PC-9 (cell line): ENCODE results near the gene NPTN. TPM values are rescaled to one million over a fixed set of nuclear protein-coding genes. Genes with fewer than 3 reads are reported as not detected.

Experiments used
- BruUV-seq: library from RNA; stranded (reverse); fragments of 400-500 nt; replicated peaks from 2 replicates; lab custom pipeline; 2021; lab: Mats Ljungman, UMichigan
- CTCF ChIA-PET: fragments of 300-600 bp; sonication (Branson Sonifier 250); formaldehyde crosslinking; loops from one replicate; lab custom pipeline; 2022; ENCODE audit warnings: antibody characterized with exemption; lab: Charles Lee
- POLR2A ChIA-PET: fragments of 300-600 bp; sonication (Branson Sonifier 250); formaldehyde crosslinking; loops from one replicate; lab custom pipeline; 2022; ENCODE audit warnings: antibody characterized with exemption; ENCODE audit not compliant: unreplicated experiment; lab: Charles Lee
- DNase-seq, 2 experiments: peaks; one replicate each; pipeline versions ENCODE4 v3.0.0 to v3.0.0-alpha.2; 2015 to 2022; ENCODE audit warnings: mixed read lengths in 1 of 2
- H2AFZ ChIP-seq: fragments of 200-600 bp; sonication (generic); 2 replicates; pipeline ENCODE4 v1.8.1; 2017; ENCODE audit warnings: antibody characterized with exemption
- H3F3A ChIP-seq: fragments of 200-600 bp; sonication (generic); 2 replicates; pipeline ENCODE4 v1.8.1; 2017; ENCODE audit warnings: antibody characterized with exemption, mild to moderate bottlenecking, low read depth; ENCODE audit not compliant: insufficient read depth
- H3K27ac ChIP-seq: fragments of 200-600 bp; sonication (generic); 2 replicates; pipeline ENCODE4 v1.6.1; 2016; ENCODE audit warnings: mixed run types
- H3K27me3 ChIP-seq: fragments of 200-600 bp; sonication (generic); 2 replicates; pipeline ENCODE4 v1.6.1; 2016; ENCODE audit warnings: low read depth, mixed run types; ENCODE audit not compliant: insufficient read depth
- H3K36me3 ChIP-seq: fragments of 200-600 bp; sonication (generic); 2 replicates; pipeline ENCODE4 v1.6.1; 2016; ENCODE audit warnings: low read depth, mixed run types
- H3K4me1 ChIP-seq: fragments of 200-600 bp; sonication (generic); replicated peaks from 2 replicates; pipeline ENCODE4 v1.6.1; 2016; ENCODE audit warnings: mixed run types; ENCODE audit not compliant: insufficient read depth
- H3K4me2 ChIP-seq: fragments of 200-600 bp; sonication (generic); 2 replicates; pipeline ENCODE4 v1.6.1; 2017; ENCODE audit warnings: mixed run types
- H3K4me3 ChIP-seq: fragments of 200-600 bp; sonication (generic); 2 replicates; pipeline ENCODE4 v1.6.1; 2016; ENCODE audit warnings: mixed run types
- H3K79me2 ChIP-seq: fragments of 200-600 bp; sonication (generic); 2 replicates; pipeline ENCODE4 v1.6.1; 2017; ENCODE audit warnings: low read depth, mixed run types
- H3K9me2 ChIP-seq: fragments of 200-600 bp; sonication (generic); 2 replicates; pipeline ENCODE4 v1.8.1; 2017; ENCODE audit warnings: mild to moderate bottlenecking; ENCODE audit not compliant: insufficient read depth
- H3K9me3 ChIP-seq: fragments of 200-600 bp; sonication (generic); 2 replicates; pipeline ENCODE4 v1.8.1; 2016; ENCODE audit warnings: low read depth; ENCODE audit not compliant: insufficient read depth
- H4K20me1 ChIP-seq: fragments of 200-600 bp; sonication (generic); 2 replicates; pipeline ENCODE4 v1.8.1; 2017; ENCODE audit not compliant: insufficient read depth
- EZH2 ChIP-seq: fragments of 200-600 bp; sonication (generic); IDR thresholded peaks from 2 replicates; pipeline ENCODE4 v1.8.0; 2017; ENCODE audit warnings: antibody characterized with exemption, low read depth
- intact Hi-C: fragments of 100-400 bp; cut with micrococcal nuclease; formaldehyde crosslinking; loops from one replicate; pipeline ENCODE4 v1.10.0; 2022; ENCODE audit not compliant: unreplicated experiment
- total RNA-seq: library from RNA; stranded (reverse); gene quantifications from 2 replicates; pipeline ENCODE4 v1.2.3, GENCODE V29; 2021
- TF ChIP-seq, protein P1 (sequence below): fragments of 200-600 bp; sonication (generic); conservative IDR thresholded peaks from 2 replicates; pipeline ENCODE4 v1.6.1; 2017; ENCODE audit warnings: mixed run types, antibody characterized with exemption, mild to moderate bottlenecking, moderate library complexity

The NPTN gene
- total RNA-seq, 1 experiment from 2014 or later = 101 TPM

DNA sequence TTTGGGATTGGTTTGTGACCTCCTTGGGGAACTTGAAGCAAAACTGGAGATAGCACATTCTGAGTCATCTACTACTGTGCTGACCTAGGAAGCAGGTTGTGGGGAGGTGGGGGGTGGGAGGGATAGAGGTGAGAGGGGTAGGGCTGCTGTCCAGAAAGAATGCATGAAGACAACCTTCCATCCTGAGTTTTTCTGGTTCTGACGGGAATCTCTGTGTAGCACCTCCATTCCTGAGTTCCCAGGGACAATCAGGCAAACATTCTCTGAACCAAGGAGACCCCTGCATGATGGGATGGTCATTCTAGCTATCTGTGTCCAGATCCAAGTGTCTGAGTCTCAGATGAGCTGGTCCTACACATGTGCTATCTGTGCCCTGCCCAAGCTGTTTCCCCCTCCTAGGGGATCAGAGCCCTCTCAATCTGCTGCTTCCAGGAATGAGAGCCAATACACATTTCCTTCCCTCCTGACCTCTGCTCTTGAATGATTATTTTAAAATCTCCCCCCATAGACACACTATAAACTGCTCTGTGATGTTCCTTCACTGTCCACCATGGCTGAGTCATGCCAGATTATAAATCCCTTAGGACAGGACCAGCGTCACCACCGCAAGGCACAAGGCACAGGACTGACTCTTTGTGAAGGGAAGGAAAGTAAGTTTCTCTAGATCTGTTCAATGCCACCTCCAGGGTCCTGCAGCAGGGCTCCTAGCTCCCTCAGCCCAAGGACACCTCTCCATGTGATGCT lies 48.8 kb upstream of the NPTN start:
- Histone ChIP-seq H3K9me3 (no peaks in the 10 kb centered on the region), H3K4me3 (no peak overlapping the region), H3K36me3 (no peaks in the 10 kb centered on the region), H3K9me2 (no peaks in the 10 kb centered on the region; the same call in 1 of the 2 replicates), H3F3A (peaks cover 16% of the 10 kb centered on the region; the same call in 1 of the 2 replicates), H3K4me1 (peaks cover 25% of the 10 kb centered on the region), H3K4me2 (no peak overlapping the region), H3K79me2 (peaks cover 23% of the 10 kb centered on the region), H3K27me3 (no peaks in the 10 kb centered on the region), H3K27ac (no peak overlapping the region), H2AFZ (no peak overlapping the region), H4K20me1 (peaks cover 1% of the 10 kb centered on the region; the same call in 1 of the 2 replicates)
- TF ChIP-seq EZH2 = no peak
- TF ChIP-seq, protein P1, sequence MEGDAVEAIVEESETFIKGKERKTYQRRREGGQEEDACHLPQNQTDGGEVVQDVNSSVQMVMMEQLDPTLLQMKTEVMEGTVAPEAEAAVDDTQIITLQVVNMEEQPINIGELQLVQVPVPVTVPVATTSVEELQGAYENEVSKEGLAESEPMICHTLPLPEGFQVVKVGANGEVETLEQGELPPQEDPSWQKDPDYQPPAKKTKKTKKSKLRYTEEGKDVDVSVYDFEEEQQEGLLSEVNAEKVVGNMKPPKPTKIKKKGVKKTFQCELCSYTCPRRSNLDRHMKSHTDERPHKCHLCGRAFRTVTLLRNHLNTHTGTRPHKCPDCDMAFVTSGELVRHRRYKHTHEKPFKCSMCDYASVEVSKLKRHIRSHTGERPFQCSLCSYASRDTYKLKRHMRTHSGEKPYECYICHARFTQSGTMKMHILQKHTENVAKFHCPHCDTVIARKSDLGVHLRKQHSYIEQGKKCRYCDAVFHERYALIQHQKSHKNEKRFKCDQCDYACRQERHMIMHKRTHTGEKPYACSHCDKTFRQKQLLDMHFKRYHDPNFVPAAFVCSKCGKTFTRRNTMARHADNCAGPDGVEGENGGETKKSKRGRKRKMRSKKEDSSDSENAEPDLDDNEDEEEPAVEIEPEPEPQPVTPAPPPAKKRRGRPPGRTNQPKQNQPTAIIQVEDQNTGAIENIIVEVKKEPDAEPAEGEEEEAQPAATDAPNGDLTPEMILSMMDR = no peak
- CTCF ChIA-PET = interaction anchor here (0.9 kb wide), 1 partner anchor 17 kb away, joined by 4 read pairs; no protein-coding TSS in a partner anchor
- intact Hi-C loops = loop anchor here (5.0 kb wide), 1 partner anchor 45 kb away; no protein-coding TSS in a partner anchor
- BruUV-seq = no TSS peak
- POLR2A ChIA-PET = no interaction called here
- no peak for DNase-seq

DNA sequence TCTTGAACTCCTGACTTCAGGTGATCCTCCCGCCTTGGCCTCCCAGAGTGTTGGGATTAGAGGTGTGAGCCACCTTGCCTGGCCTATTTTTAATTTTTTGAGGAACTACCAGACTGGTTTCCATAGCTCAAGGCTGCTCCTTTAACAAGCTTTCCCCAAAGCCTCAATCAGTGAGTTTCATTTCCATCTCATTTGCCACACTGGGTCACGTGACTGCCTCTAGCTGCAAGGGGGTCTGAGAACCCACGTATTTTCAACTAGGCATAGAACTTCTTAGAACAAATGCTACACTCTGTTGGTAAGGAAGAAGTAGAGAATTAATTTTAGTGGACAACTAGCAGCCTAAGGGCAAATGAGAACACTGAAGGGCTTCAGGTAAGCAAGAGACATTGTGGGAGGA lies 47.9 kb upstream of the NPTN start:
- H4K20me1 ChIP-seq = no peaks in the 10 kb centered on the region; the same call in 1 of the 2 replicates
- BruUV-seq = no TSS peak
- H3K79me2 ChIP-seq = peaks cover 14% of the 10 kb centered on the region
- no peaks in the 10 kb centered on the region for H3K27me3 ChIP-seq
- H3K36me3 ChIP-seq = no peaks in the 10 kb centered on the region
- POLR2A ChIA-PET = no interaction called here
- intact Hi-C loops = loop anchor here (5.0 kb wide), 1 partner anchor 44 kb away; no protein-coding TSS in a partner anchor
- CTCF ChIA-PET = no interaction called here
- no peaks in the 10 kb centered on the region for H3K9me3 ChIP-seq
- peaks cover 16% of the 10 kb centered on the region; the same call in 1 of the 2 replicates for H3F3A ChIP-seq
- no peak for DNase-seq
- no peak overlapping the region for H2AFZ ChIP-seq
- no peak overlapping the region for H3K27ac ChIP-seq
- H3K4me2 ChIP-seq = no peak overlapping the region
- no peak overlapping the region for H3K4me3 ChIP-seq
- H3K9me2 ChIP-seq = no peaks in the 10 kb centered on the region; the same call in 1 of the 2 replicates
- H3K4me1 ChIP-seq = peaks cover 16% of the 10 kb centered on the region
- no peak for TF ChIP-seq EZH2
- TF ChIP-seq, protein P1 = no peak

- intact Hi-C loops = loop anchor here (5.0 kb wide), 1 partner anchor 43 kb away; no protein-coding TSS in a partner anchor
- CTCF ChIA-PET = no interaction called here
- no TSS peak for BruUV-seq
These were observed 47.4 kb upstream of the NPTN start for GRCh38 chr15:73680549-73680948.

More at GRCh38 chr15:73680549-73680948, 47.4 kb upstream of the NPTN start:
- no peak for TF ChIP-seq EZH2
- TF ChIP-seq, protein P1 = no peak
- Histone ChIP-seq H4K20me1 (no peaks in the 10 kb centered on the region), H3K27me3 (no peaks in the 10 kb centered on the region), H3K36me3 (no peaks in the 10 kb centered on the region), H3K27ac (no peak overlapping the region), H3K9me2 (no peaks in the 10 kb centered on the region; the same call in 1 of the 2 replicates), H3K4me1 (peaks cover 11% of the 10 kb centered on the region), H3K4me2 (no peak overlapping the region), H3K79me2 (peaks cover 9% of the 10 kb centered on the region), H2AFZ (no peak overlapping the region), H3F3A (peaks cover 16% of the 10 kb centered on the region; the same call in 1 of the 2 replicates), H3K4me3 (no peak overlapping the region), H3K9me3 (no peaks in the 10 kb centered on the region)
- DNase-seq = no peak
- POLR2A ChIA-PET = no interaction called here
